K562 (cell line): ENCODE results near the gene SVOP. TPM values are rescaled to one million over a fixed set of nuclear protein-coding genes. Genes with fewer than 3 reads are reported as not detected.

Experiments
- BCOR ChIP-seq: fragments of 450-650 bp; IDR thresholded peaks from 2 replicates; pipeline ENCODE4 v1.6.1; 2016
- CTCFL ChIP-seq: IDR thresholded peaks from 2 replicates; pipeline ENCODE4 v1.6.1; 2011; ENCODE audit warnings: borderline replicate concordance, low read depth, mild to moderate bottlenecking, moderate library complexity, low read length; ENCODE audit not compliant: insufficient read depth, poor library complexity, severe bottlenecking
- CUX1 ChIP-seq: fragments of 200-800 bp; sonication (Bioruptor generic); IDR thresholded peaks from 2 replicates; pipeline ENCODE4 v1.6.1; 2016; ENCODE audit warnings: missing genetic modification characterization, missing compliant biosample characterization
- DIDO1 ChIP-seq: fragments of 450-650 bp; IDR thresholded peaks from 2 replicates; pipeline ENCODE4 v1.6.1; 2016; ENCODE audit warnings: low read depth, missing biosample characterization, missing genetic modification characterization
- DLX4 ChIP-seq: fragments of 250-450 bp; sonication (Bioruptor Pico); IDR thresholded peaks from 2 replicates; pipeline ENCODE4 v1.6.1; 2021; ENCODE audit warnings: mild to moderate bottlenecking
- HINFP ChIP-seq: fragments of 450-650 bp; conservative IDR thresholded peaks from 2 replicates; pipeline ENCODE4 v1.6.1; 2016; ENCODE audit warnings: missing genetic modification characterization, low read depth, mild to moderate bottlenecking, control low read depth, missing compliant biosample characterization
- IRF1 ChIP-seq: sonication (generic); formaldehyde crosslinking; IDR thresholded peaks from 2 replicates; pipeline ENCODE4 v1.8.0; 2022; ENCODE audit warnings: missing genetic modification reagents, mild to moderate bottlenecking, borderline replicate concordance
- MXD1 ChIP-seq: fragments of 250-450 bp; sonication (Bioruptor Pico); IDR thresholded peaks from 2 replicates; pipeline ENCODE4 v1.8.0; 2021; ENCODE audit warnings: borderline replicate concordance, mild to moderate bottlenecking, moderate library complexity; ENCODE audit not compliant: poor library complexity, severe bottlenecking
- TSC22D4 ChIP-seq: fragments of 450-650 bp; IDR thresholded peaks from 2 replicates; pipeline ENCODE4 v1.6.1; 2016; ENCODE audit warnings: missing genetic modification characterization, missing biosample characterization, control low read depth
- ZNF740 ChIP-seq, 3 experiments: fragments of 200-800 bp in 1 of 3; sonication (Bioruptor generic) in 1 of 3; sonication (generic) in 1 of 3; formaldehyde crosslinking in 1 of 3; IDR thresholded peaks; 2 replicates each; pipeline versions ENCODE4 v1.6.1 to v1.8.0; 2016 to 2022; ENCODE audit warnings: mild to moderate bottlenecking in 2 of 3, missing compliant biosample characterization in 2 of 3, missing genetic modification characterization in 2 of 3, missing genetic modification reagents in 1 of 3
- ZNF75A ChIP-seq: fragments of 450-650 bp; formaldehyde crosslinking; IDR thresholded peaks from 2 replicates; pipeline ENCODE4 v1.4.0; 2020; ENCODE audit warnings: mild to moderate bottlenecking
- polyA plus RNA-seq, 8 experiments: library from polyadenylated mRNA; depleted of rRNA in 4 of 8; stranded (reverse) in 5 of 8; unstranded in 3 of 8; fragments of >200 nt; fragmentation: Nextera tagmentation in 2 of 8; fragmentation: Illumina TruSeq in 1 of 8; extraction: Ambion mirVana in 2 of 8; extraction: Trizol in 1 of 8; gene quantifications; 2 replicates each; pipeline versions ENCODE4 v1.2.1 to v1.2.3, GENCODE V29; 2011 to 2014; ENCODE audit warnings: inconsistent platforms in 1 of 8, missing spikeins in 1 of 8
- total RNA-seq, 7 experiments: library from RNA; depleted of rRNA in 6 of 7; stranded (reverse); fragments of >200 nt in 6 of 7; fragmentation: Illumina TruSeq in 2 of 7; extraction: Trizol in 2 of 7; gene quantifications; 2 replicates each; pipeline versions ENCODE4 v1.2.1 to v1.2.3, GENCODE V29; 2011 to 2021; ENCODE audit warnings: low replicate concordance in 1 of 7

SVOP gene
- total and polyA plus RNA-seq, 9 of the 15 experiments (the other 6 are each of a cell fraction or from before 2014, with no cell fraction given), result 0.01 to 0.09 (median 0.06) TPM; not detected in 1

GRCh38 chr12:108981835-108982234 is 39.0 kb downstream of the SVOP start (continued):
- TF ChIP-seq HINFP (tag) (no peak), BCOR (no peak), TSC22D4 (tag) (peak; percentile 89; the same call in 1 of the 2 replicates), DIDO1 (tag) (no peak), ZNF75A (CRISPR knock-in tag) (no peak), CTCFL (no peak), ZNF740 (CRISPR knock-in tag; IDR thresholded peaks at IDR 0.05) (no peak), ZNF740 (tag; IDR thresholded peaks at IDR 0.05) (no peak), IRF1 (CRISPR knock-in tag) (no peak), MXD1 (no peak), CUX1 (CRISPR knock-in tag) (no peak), DLX4 (CRISPR knock-in tag) (no peak)
